Stomach (tissue), 9 donors: ENCODE measurements around the gene ATP6V0A4. TPM values are rescaled to one million over a fixed set of nuclear protein-coding genes. Genes with fewer than 3 reads are reported as not detected.
"Not testable (repeated sequence)": the region's sequence is repeated elsewhere in the genome, so short reads cannot be mapped to it uniquely, and the experiment has no call there.

Experiments used
- DNase-seq, 2 donors: peaks; one replicate each; pipeline versions ENCODE4 v3.0.0 to v3.0.0-alpha.2; 2013 to 2019
- H3K27ac ChIP-seq, 5 donors: fragments of 200-600 bp in 4 of 5; sonication (generic) in 4 of 5; one replicate each; pipeline ENCODE4 v1.5.1; 2013 to 2019; ENCODE audit warnings: mild to moderate bottlenecking in 1 of 5, moderate library complexity in 1 of 5
- H3K27me3 ChIP-seq, 3 donors: fragments of 200-600 bp; sonication (generic); one replicate each; pipeline ENCODE4 v1.5.1; 2017 to 2019; ENCODE audit warnings: mixed run types in 1 of 3
- H3K36me3 ChIP-seq, 4 donors: fragments of 200-600 bp; sonication (generic); 1 replicate in 3 of 4; 2 replicates in 1 of 4; pipeline ENCODE4 v1.5.1; 2016 to 2019
- H3K4me1 ChIP-seq, 4 donors: fragments of 200-600 bp; sonication (generic); one replicate each; pipeline ENCODE4 v1.5.1; 2016 to 2019
- H3K4me3 ChIP-seq, 4 donors: fragments of 200-600 bp; sonication (generic) in 3 of 4; one replicate each; pipeline ENCODE4 v1.5.1; 2016 to 2019; ENCODE audit warnings: mild to moderate bottlenecking in 1 of 4
- H3K9me3 ChIP-seq, 4 donors: fragments of 200-600 bp; sonication (generic); one replicate each; pipeline ENCODE4 v1.5.1; 2016 to 2019
- CTCF ChIP-seq, 7 experiments: fragments of 450-650 bp in 4 of 7; fragments of 200-600 bp in 3 of 7; sonication (generic) in 3 of 7; IDR thresholded peaks; one replicate each; pipeline ENCODE4 v1.5.1; 2016 to 2019; ENCODE audit warnings: antibody characterized with exemption in 7 of 7, control low read depth in 2 of 7, mild to moderate bottlenecking in 1 of 7
- EP300 ChIP-seq: sonication (generic); formaldehyde crosslinking; IDR thresholded peaks from one replicate; pipeline ENCODE4 v1.6.1; 2017; ENCODE audit warnings: antibody characterized with exemption
- POLR2A ChIP-seq, 4 donors: fragments of 450-650 bp; IDR thresholded peaks; one replicate each; pipeline ENCODE4 v1.6.1; 2016; ENCODE audit warnings: antibody characterized with exemption in 4 of 4, control low read depth in 2 of 4, mild to moderate bottlenecking in 1 of 4, moderate library complexity in 1 of 4
- POLR2AphosphoS5 ChIP-seq, 3 donors: sonication (generic); formaldehyde crosslinking; IDR thresholded peaks; one replicate each; pipeline ENCODE4 v1.6.1; 2016; ENCODE audit warnings: antibody characterized with exemption in 3 of 3
- WGBS, 5 donors: extraction: QIAGEN DNeasy Blood & Tissue Kit in 3 of 5; methylation state at CpG; one replicate each; pipeline versions ENCODE4 v1.1.5 to v1.1.7; 2013 to 2018; 5-methylcytosine and 5-hydroxymethylcytosine counted together
- intact Hi-C: fragments of 100-400 bp; cut with DNase I; formaldehyde crosslinking; loops from one replicate; pipeline ENCODE4 v1.15.1; 2023; ENCODE audit warnings: low total_unique reads
- polyA plus RNA-seq, 3 donors: library from polyadenylated mRNA; stranded (reverse); fragments of 200-250 nt; gene quantifications; one replicate each; pipeline ENCODE4 v1.2.3, GENCODE V29; 2013
- total RNA-seq, 5 donors: library from RNA; depleted of rRNA; stranded (reverse); fragments of >200 nt; gene quantifications; one replicate each; pipeline versions ENCODE4 v1.1.0 to v1.2.3, GENCODE V29; 2014 to 2016
- donor health status: healthy with polysubstance abuse.
- donor health status: Bipolar disorder and iron deficiency.
- donor health status: healthy.

Gene ATP6V0A4
- total and polyA plus RNA-seq, 8 donors, result 1.0 TPM; not detected in 7

GRCh38 chr7:138699661-138700060, 98.3 kb downstream of the ATP6V0A4 start:
- intact Hi-C loops, result no loop called here
- 58 to 82% (median 69%) methylated on average over 9 of the region's 9 CpGs for WGBS, 5 donors
- H3K4me3 ChIP-seq, result no peak overlapping the region
- TF ChIP-seq EP300, result no peak
- TF ChIP-seq POLR2A (IDR thresholded peaks at IDR 0.05), result no peak
- TF ChIP-seq CTCF (IDR thresholded peaks at IDR 0.05), result no peak
- no peak for TF ChIP-seq POLR2AphosphoS5 (IDR thresholded peaks at IDR 0.05)
- H3K27me3 ChIP-seq, result no peaks in the 10 kb centered on the region
- H3K27ac ChIP-seq, result no peak overlapping the region
- DNase-seq, result no peak
- no peaks in the 10 kb centered on the region for H3K9me3 ChIP-seq
- H3K4me1 ChIP-seq, result no peaks in the 10 kb centered on the region
- H3K36me3 ChIP-seq, result no peaks in the 10 kb centered on the region

GRCh38 chr7:138698281-138698680, 99.7 kb downstream of the ATP6V0A4 start:
- TF ChIP-seq EP300 (no peak), POLR2A (IDR thresholded peaks at IDR 0.05) (no peak), CTCF (IDR thresholded peaks at IDR 0.05) (no peak), POLR2AphosphoS5 (IDR thresholded peaks at IDR 0.05) (no peak)

GRCh38 chr7:138697535-138698182, 100.3 kb downstream of the ATP6V0A4 start:
- Histone ChIP-seq H3K4me1 (no peaks in the 10 kb centered on the region), H3K4me3 (no peak overlapping the region), H3K27ac (no peak overlapping the region), H3K36me3 (no peaks in the 10 kb centered on the region), H3K27me3 (no peaks in the 10 kb centered on the region), H3K9me3 (no peaks in the 10 kb centered on the region)
- intact Hi-C loops, result no loop called here
- no peak for TF ChIP-seq CTCF (IDR thresholded peaks at IDR 0.05)
- TF ChIP-seq EP300, result no peak
- TF ChIP-seq POLR2A (IDR thresholded peaks at IDR 0.05), result no peak
- TF ChIP-seq POLR2AphosphoS5 (IDR thresholded peaks at IDR 0.05), result no peak
- DNase-seq, result no peak
- WGBS, 5 donors, result 33 to 85% (median 67%) methylated on average over 2 of the region's 2 CpGs

More at GRCh38 chr7:138698281-138698680, 99.7 kb downstream of the ATP6V0A4 start:
- no peak overlapping the region for H3K27ac ChIP-seq
- H3K36me3 ChIP-seq, result no peaks in the 10 kb centered on the region
- H3K9me3 ChIP-seq, result no peaks in the 10 kb centered on the region
- intact Hi-C loops, result no loop called here
- 89 to 95% (median 90%) methylated on average over 7 of the region's 7 CpGs for WGBS, 5 donors
- DNase-seq, result no peak
- H3K4me3 ChIP-seq, result no peak overlapping the region
- H3K4me1 ChIP-seq, result no peaks in the 10 kb centered on the region
- H3K27me3 ChIP-seq, result no peaks in the 10 kb centered on the region

- H3K36me3 ChIP-seq, DNase-seq, H3K9me3 ChIP-seq, H3K27me3 ChIP-seq, H3K27ac ChIP-seq, H3K4me3 ChIP-seq, intact Hi-C loops, H3K4me1 ChIP-seq: not testable (repeated sequence)
- 89 to 96% (median 92%) methylated on average over 9 of the region's 9 CpGs for WGBS, 5 donors
Observed at GRCh38 chr7:138695776-138696175, 102.2 kb downstream of the ATP6V0A4 start.

- 90 to 96% (median 94%) methylated on average over 4 of the region's 4 CpGs for WGBS, 5 donors
- Histone ChIP-seq H3K27ac (no peak overlapping the region), H3K4me1 (no peaks in the 10 kb centered on the region), H3K9me3 (no peaks in the 10 kb centered on the region), H3K36me3 (no peaks in the 10 kb centered on the region), H3K27me3 (no peaks in the 10 kb centered on the region), H3K4me3 (no peak overlapping the region)
- TF ChIP-seq CTCF (IDR thresholded peaks at IDR 0.05) (no peak), EP300 (no peak), POLR2AphosphoS5 (IDR thresholded peaks at IDR 0.05) (no peak), POLR2A (IDR thresholded peaks at IDR 0.05) (no peak)
- DNase-seq, result no peak
- intact Hi-C loops, result no loop called here
Observed at GRCh38 chr7:138695106-138695505, 102.9 kb downstream of the ATP6V0A4 start.
